ENCODE data around the gene PARVB. TPM values are rescaled to one million over a fixed set of nuclear protein-coding genes. Genes with fewer than 3 reads are reported as not detected.
A peak's percentile ranks its signal among the peaks of the same experiment; 100 is the strongest.

The PARVB gene
- total and polyA plus RNA-seq, 9 of the 15 experiments (the other 6 are each of a cell fraction or from before 2014, with no cell fraction given): 1.1 to 59.2 (median 29.2) TPM

GRCh38 chr22:44203203-44203602, 179.1 kb downstream of the PARVB start:
- TF ChIP-seq ZNF239 (CRISPR knock-in tag; IDR thresholded peaks at IDR 0.05): 0 out of 2 replicates have a peak, but pooled peaks have one; percentile 51
- no peak for TF ChIP-seq SOX6 (IDR thresholded peaks at IDR 0.05)
- 1% methylated on average over 5 of the region's 6 CpGs for WGBS (ENCODE audit: insufficient coverage, low coverage, missing lambda C conversion rate)
- intact Hi-C loops (cut with micrococcal nuclease): no loop called here
- CTCF ChIA-PET (ENCODE audit: low intra/inter-chr PET ratio): no interaction called here
- DNase-seq (ENCODE audit: extremely low read depth in 1 of 4, low spot score in 3 of 4) (no peak), ATAC-seq (no peak), FAIRE-seq (no peak)
- H3K9me1 ChIP-seq (ENCODE audit: control insufficient read depth, insufficient read depth, low read length): no peaks in the 10 kb centered on the region
- H2AFZ ChIP-seq (ENCODE audit: low read depth, low read length): no peak overlapping the region
- H3K79me2 ChIP-seq (ENCODE audit: control insufficient read depth, insufficient read depth, low read length): no peaks in the 10 kb centered on the region
- no peak overlapping the region for H3K27ac ChIP-seq (ENCODE audit: extremely low read depth, low read depth, low read length)
- no peak overlapping the region for H3K9ac ChIP-seq (ENCODE audit: insufficient read depth in 1 of 2, low read depth in 2 of 2, low read length in 2 of 2)
- POLR2A ChIA-PET: no interaction called here
- peaks cover 3 to 33% of the 10 kb centered on the region in 2 experiments; a peak in 3 of 5 replicates for H3K27me3 ChIP-seq (ENCODE audit: control insufficient read depth in 2 of 2, insufficient read depth in 2 of 2, low read length in 2 of 2)
- in situ Hi-C loops (cut with MboI): no loop called here
- H3K36me3 ChIP-seq (ENCODE audit: control insufficient read depth, insufficient read depth, low read length): no peaks in the 10 kb centered on the region
- no peaks in the 10 kb centered on the region for H3K9me3 ChIP-seq (replicated peaks; ENCODE audit: control insufficient read depth, insufficient read depth, low read depth, low read length)
- no peak overlapping the region for H3K4me2 ChIP-seq (ENCODE audit: insufficient read depth, low read length)
- H4K20me1 ChIP-seq (replicated peaks; ENCODE audit: control insufficient read depth, insufficient read depth, low read length): no peaks in the 10 kb centered on the region; the same call in 1 of the 2 replicates
- H3K4me1 ChIP-seq (replicated peaks in 1 of 2; ENCODE audit: control insufficient read depth in 2 of 2, insufficient read depth in 2 of 2, low read length in 2 of 2): peaks cover 0 to 5% of the 10 kb centered on the region in 2 experiments; a peak in 1 of 5 replicates
- H3K4me3 ChIP-seq: no peak overlapping the region
- no TSS peak for BruUV-seq (replicated peaks)

GRCh38 chr22:44204739-44205515, 180.8 kb downstream of the PARVB start:
- Histone ChIP-seq H3K9me1 (ENCODE audit: control insufficient read depth, insufficient read depth, low read length) (no peaks in the 10 kb centered on the region), H3K9ac (ENCODE audit: insufficient read depth in 1 of 2, low read depth in 2 of 2, low read length in 2 of 2) (no peak overlapping the region), H4K20me1 (replicated peaks; ENCODE audit: control insufficient read depth, insufficient read depth, low read length) (no peaks in the 10 kb centered on the region), H3K36me3 (ENCODE audit: control insufficient read depth, insufficient read depth, low read length) (no peaks in the 10 kb centered on the region), H3K9me3 (replicated peaks; ENCODE audit: control insufficient read depth, insufficient read depth, low read depth, low read length) (no peaks in the 10 kb centered on the region), H3K4me2 (ENCODE audit: insufficient read depth, low read length) (no peak overlapping the region), H3K79me2 (ENCODE audit: control insufficient read depth, insufficient read depth, low read length) (no peaks in the 10 kb centered on the region), H2AFZ (ENCODE audit: low read depth, low read length) (no peak overlapping the region), H3K4me1 (replicated peaks in 1 of 2; ENCODE audit: control insufficient read depth in 2 of 2, insufficient read depth in 2 of 2, low read length in 2 of 2) (peaks cover 0 to 5% of the 10 kb centered on the region in 2 experiments; a peak in 1 of 5 replicates), H3K27ac (ENCODE audit: extremely low read depth, low read depth, low read length) (no peak overlapping the region), H3K27me3 (ENCODE audit: control insufficient read depth in 2 of 2, insufficient read depth in 2 of 2, low read length in 2 of 2) (peaks cover 3 to 33% of the 10 kb centered on the region in 2 experiments; a peak in 3 of 5 replicates), H3K4me3 (no peak overlapping the region)
- no peak for DNase-seq (ENCODE audit: extremely low read depth in 1 of 4, low spot score in 3 of 4)
- intact Hi-C loops (cut with micrococcal nuclease) (no loop called here), in situ Hi-C loops (cut with MboI) (no loop called here)
- no peak for TF ChIP-seq HDAC1 (IDR thresholded peaks at IDR 0.05)
- WGBS (ENCODE audit: insufficient coverage, low coverage, missing lambda C conversion rate): 0% methylated on average over 13 of the region's 16 CpGs
- POLR2A ChIA-PET: interaction anchor here (0.8 kb wide), 1 partner anchor 970 kb away, joined by 3 read pairs; no protein-coding TSS in a partner anchor
- BruUV-seq (replicated peaks): no TSS peak
- CTCF ChIA-PET (ENCODE audit: low intra/inter-chr PET ratio): no interaction called here
- no peak for ATAC-seq
- no peak for FAIRE-seq
